ENCODE data around the gene CCDC187. TPM values are rescaled to one million over a fixed set of nuclear protein-coding genes. Genes with fewer than 3 reads are reported as not detected.
A peak's percentile ranks its signal among the peaks of the same experiment; 100 is the strongest.

The CCDC187 gene
- total and polyA plus RNA-seq, 2 of the 13 experiments (the other 11 are each of a cell fraction or from before 2014, with no cell fraction given), result 0.03 to 0.13 TPM

GRCh38 chr9:136289651-136290507 is 14.0 kb downstream of the CCDC187 start (continued):
- TF ChIP-seq ZNF691 (CRISPR knock-in tag; IDR thresholded peaks at IDR 0.05; ENCODE audit: borderline replicate concordance, low read depth) (no peak), GABPB1 (CRISPR knock-in tag; IDR thresholded peaks at IDR 0.05) (peak; percentile 58; the same call in 1 of the 2 replicates), ZNF234 (CRISPR knock-in tag; conservative IDR thresholded peaks at IDR 0.05) (no peak), NFATC3 (CRISPR knock-in tag; IDR thresholded peaks at IDR 0.05) (no peak), RARA (CRISPR knock-in tag; IDR thresholded peaks at IDR 0.05) (no peak), ZNF446 (CRISPR knock-in tag; IDR thresholded peaks at IDR 0.05) (no peak), ZNF574 (CRISPR knock-in tag; IDR thresholded peaks at IDR 0.05) (peak; percentile 98), ZNF609 (CRISPR knock-in tag; IDR thresholded peaks at IDR 0.05; ENCODE audit: borderline replicate concordance) (no peak), MBNL3 (CRISPR knock-in tag; conservative IDR thresholded peaks at IDR 0.05) (no peak), TCF7 (IDR thresholded peaks at IDR 0.05; ENCODE audit: low read depth) (no peak), RFXAP (CRISPR knock-in tag; IDR thresholded peaks at IDR 0.05; ENCODE audit: borderline replicate concordance) (no peak), TOPORS (CRISPR knock-in tag; IDR thresholded peaks at IDR 0.05) (no peak), ATF4 (CRISPR knock-in tag; IDR thresholded peaks at IDR 0.05) (no peak), ZNF687 (CRISPR knock-in tag; IDR thresholded peaks at IDR 0.05) (peak; percentile 49)
